C1 segment of cervical spinal cord (tissue), 14 donors: Measurements from ENCODE around the gene GPR146.
"Not testable (repeated sequence)": the region's sequence is repeated elsewhere in the genome, so short reads cannot be mapped to it uniquely, and the experiment has no call there.

ENCODE experiments used
- DNase-seq, 14 donors: peaks; one replicate each; lab custom pipeline; 2025; lab: John Stamatoyannopoulos, UW

The GPR146 gene

GRCh38 chr7:1044189-1045068, at the start of gene GPR146:
Gene GPR146 (plus strand): TSS chr7:1044546. CDS start chr7:1057516, 12,970 bp downstream.
- peak; percentile 46 to 93 (median 86) for DNase-seq

DNA sequence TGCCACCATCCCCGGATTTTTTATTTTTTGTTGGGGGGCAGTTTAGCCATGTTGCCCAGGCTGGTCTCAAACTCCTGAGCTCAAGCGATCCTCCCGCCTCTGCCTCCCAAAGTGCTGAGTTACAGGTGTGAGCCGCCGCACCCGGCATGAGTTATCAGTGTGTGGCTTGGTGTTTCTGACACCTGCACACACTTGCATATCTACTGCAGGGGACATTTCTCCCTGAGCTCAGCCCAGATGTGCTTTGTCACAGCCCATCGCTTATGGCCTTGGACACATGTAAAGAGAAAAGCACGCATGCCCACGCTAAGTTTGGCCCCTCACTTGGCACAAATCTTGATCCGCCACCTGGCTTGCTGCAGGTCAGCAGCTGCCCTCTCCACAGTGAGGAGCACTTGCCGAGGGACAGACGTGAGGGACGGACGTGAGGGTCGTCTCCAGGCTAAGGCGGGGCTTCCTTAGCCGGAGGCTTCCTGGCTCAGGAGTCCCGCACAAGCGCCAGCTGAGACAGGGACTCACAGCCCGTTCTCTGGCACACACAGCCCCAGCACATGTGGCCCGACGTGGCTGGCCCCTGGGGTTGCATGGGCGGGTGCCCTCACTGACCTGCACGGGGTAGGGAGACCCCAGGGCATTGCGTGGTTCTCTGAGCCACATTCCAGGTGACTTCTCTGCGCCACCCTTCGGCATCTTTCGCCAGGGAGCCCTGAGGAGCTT, 49.6 kb upstream of the GPR146 start:
- no peak for DNase-seq

GRCh38 chr7:995571-995970, 48.8 kb upstream of the GPR146 start:
- no peak for DNase-seq

GRCh38 chr7:996079-996872, 48.1 kb upstream of the GPR146 start:
- no peak for DNase-seq

- peak in 1 of 14 donors; percentile 15 for DNase-seq
Observed at GRCh38 chr7:997404-998395, 46.6 kb upstream of the GPR146 start.

DNA sequence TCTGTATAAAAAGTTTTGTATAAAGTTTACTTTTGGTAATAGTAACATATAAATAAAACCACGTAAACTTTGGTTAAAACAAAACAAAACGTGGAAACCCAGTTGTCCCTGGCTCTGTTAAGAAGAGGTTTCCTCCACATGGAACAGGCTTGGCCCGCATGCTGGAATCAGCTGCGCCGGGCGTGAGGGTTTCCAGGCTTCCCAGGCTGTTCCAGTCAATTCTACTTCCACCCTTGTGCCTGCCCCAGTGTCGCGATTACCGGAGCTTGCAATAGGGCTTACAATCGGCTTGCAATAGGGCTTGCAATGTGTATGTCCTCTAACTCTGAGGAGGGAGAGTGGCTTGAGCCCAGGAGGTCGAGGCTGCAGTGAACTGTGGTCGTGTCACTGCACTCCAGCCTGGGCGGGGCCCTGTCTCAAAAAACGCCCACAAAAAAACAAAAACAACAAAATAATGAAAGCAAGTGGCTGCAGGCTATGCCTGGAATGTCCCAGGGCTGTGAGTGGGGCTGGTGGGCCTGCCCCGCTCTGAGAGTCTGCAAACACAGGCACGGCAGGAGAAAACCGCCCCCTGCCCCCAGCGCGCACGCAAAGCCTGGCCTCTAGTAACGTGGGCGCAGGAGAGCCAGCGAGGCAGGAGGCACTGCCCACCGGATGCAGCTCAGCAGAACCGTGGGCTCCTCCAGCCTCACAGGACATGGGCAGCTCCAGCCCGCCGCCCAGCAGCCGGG, 45.0 kb upstream of the GPR146 start:
- DNase-seq, result no peak

DNA sequence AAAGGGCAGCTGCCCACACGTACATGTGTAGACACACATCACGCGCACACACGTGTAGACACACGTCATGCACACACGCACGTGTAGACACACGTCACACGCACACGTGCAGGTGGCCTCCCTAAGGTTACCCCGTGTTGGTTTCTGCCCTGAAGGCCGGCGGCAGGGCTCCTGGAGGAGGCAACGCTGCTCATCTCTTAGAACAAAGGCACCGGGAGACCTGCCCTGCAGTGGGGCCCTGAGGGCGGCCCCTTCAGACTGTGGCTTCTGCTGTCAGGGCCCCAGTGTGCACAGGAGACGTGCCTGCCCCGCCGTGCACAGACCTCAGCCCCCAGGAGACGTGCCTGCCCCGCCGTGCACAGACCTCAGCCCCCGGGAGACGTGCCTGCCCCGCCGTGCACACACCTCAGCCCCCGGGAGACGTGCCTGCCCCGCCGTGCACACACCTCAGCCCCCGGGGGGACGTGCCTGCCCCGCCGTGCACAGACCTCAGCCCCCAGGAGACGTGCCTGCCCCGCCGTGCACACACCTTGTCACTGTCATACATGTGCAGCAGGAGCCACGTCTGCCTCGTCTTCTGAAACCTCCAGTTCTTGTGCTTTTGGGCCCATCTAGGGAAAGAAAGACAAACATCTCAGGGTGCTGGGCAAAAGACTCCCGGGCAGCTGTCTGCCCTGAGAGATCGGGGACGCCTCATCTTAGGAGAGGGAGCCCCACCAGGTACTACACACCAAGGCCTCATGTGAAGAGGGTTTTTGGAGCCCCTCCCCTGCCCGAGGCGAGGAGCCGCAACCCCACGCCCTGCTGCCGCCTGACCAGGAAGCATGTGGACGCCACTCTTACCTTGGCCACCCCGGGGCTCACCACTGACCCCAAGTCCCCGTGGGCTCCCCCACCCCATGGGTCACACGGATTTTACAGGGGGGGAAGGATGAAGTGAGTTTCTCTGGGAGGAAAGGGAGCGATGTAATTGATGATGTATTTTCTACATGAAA, 44.1 kb upstream of the GPR146 start:
- DNase-seq, result no peak

DNA sequence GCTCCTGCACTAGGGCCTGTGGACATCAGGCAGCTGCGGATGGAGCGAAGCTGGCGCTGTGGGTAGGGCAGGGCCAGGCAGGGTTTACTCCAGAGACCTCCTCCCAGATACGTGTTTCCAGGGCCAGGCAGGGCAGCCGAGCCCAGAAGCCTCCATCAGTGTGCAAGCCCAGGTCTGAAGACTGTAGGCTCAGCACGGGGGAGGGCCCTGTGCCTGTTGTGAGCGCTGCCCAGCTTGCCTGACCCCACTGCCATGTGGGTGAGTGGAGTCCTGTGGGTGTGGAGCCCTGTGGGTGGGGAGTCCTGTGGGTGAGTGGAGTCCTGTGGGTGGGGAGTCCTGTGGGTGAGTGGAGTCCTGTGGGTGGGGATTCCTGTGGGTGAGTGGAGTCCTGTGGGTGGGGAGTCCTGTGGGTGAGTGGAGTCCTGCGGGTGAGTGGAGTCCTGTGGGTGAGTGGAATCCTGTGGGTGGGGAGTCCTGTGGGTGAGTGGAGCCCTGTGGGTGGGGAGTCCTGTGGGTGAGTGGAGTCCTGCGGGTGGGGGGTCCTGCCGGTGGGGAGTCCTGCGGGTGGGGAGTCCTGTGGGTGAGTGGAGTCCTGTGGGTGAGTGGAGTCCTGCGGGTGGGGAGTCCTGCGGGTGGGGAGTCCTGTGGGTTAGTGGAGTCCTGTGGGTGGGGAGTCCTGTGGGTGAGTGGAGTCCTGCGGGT, 43.1 kb upstream of the GPR146 start:
- DNase-seq, result not testable (repeated sequence)

DNA sequence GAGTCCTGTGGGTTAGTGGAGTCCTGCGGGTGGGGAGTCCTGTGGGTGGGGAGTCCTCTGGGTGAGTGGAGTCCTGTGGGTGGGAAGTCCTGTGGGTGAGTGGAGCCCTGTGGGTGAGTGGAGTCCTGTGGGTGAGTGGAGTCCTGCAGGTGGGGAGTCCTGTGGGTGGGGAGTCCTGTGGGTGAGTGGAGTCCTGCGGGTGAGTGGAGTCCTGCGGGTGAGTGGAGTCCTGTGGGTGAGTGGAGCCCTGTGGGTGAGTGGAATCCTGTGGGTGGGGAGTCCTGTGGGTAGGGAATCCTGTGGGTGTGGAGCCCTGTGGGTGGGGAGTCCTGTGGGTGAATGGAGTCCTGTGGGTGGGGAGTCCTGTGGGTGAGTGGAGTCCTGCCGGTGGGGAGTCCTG, 42.3 kb upstream of the GPR146 start:
- DNase-seq, result not testable (repeated sequence)

DNA sequence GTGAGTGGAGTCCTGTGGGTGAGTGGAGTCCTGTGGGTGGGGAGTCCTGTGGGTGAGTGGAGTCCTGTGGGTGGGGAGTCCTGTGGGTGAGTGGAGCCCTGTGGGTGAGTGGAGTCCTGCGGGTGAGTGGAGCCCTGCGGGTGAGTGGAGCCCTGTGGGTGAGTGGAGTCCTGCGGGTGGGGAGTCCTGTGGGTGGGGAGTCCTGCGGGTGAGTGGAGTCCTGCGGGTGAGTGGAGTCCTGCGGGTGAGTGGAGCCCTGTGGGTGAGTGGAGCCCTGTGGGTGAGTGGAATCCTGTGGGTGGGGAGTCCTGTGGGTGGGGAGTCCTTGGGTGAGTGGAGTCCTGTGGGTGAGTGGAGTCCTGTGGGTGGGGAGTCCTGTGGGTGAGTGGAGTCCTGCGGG, 41.9 kb upstream of the GPR146 start:
- not testable (repeated sequence) for DNase-seq

- DNase-seq, result no peak
Observed at GRCh38 chr7:1004018-1004852, 40.1 kb upstream of the GPR146 start.

GRCh38 chr7:1005303-1005702, 39.0 kb upstream of the GPR146 start:
- DNase-seq, result no peak

DNA sequence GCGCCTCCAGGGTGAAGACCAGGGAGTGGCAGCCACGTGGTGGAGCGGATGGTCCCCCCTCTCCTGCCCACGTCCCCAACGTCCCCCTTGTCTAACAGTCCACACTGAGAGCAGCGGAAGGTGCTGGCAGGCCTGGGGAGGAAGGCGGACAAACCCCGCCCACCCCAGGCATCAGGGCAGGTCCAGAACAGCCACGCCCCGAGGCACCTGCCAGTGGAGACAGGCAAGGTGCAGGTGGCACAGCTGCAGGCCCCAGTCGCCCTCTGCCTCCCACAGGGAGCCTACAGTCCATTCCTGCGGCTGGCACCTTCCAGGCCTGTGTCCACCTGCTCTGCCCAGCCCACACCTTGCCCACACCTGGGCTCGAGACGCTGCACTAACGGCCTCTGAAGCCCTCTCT, 36.4 kb upstream of the GPR146 start:
- no peak for DNase-seq

GRCh38 chr7:1008733-1009363, 35.5 kb upstream of the GPR146 start:
- no peak for DNase-seq

- no peak for DNase-seq
Observed at GRCh38 chr7:1009747-1010146, 34.6 kb upstream of the GPR146 start.

DNA sequence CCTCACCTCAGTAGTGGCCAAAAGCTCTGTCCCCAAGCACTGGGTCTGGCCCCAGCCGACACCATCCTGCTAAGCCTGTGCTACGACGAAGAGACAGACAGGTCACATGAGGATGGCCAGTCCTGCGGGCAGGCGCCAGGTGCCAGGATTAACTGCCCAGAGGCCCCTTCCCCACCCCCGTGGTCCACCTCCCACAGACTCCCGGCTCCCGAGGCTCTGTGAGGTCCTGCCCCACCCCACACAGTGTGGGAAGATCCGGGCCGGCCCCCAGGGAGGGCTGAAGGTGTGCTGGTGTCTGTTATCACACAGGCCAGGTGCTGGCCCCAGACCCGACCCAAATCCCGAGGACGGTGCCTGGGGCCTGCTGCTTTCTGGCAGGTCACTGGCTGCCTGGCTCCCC, 34.1 kb upstream of the GPR146 start:
- no peak for DNase-seq
